Activated CD8-positive, alpha-beta memory T cell treated with anti-CD3 and anti-CD28 coated beads, Interleukin-2, amount 50 U/mL, for 4 hours (primary cell): ENCODE results near the gene DHRS7.

Source experiments
- DNase-seq: peaks from one replicate; pipeline ENCODE4 v3.0.0-alpha.2; 2020

DHRS7 gene

DNA sequence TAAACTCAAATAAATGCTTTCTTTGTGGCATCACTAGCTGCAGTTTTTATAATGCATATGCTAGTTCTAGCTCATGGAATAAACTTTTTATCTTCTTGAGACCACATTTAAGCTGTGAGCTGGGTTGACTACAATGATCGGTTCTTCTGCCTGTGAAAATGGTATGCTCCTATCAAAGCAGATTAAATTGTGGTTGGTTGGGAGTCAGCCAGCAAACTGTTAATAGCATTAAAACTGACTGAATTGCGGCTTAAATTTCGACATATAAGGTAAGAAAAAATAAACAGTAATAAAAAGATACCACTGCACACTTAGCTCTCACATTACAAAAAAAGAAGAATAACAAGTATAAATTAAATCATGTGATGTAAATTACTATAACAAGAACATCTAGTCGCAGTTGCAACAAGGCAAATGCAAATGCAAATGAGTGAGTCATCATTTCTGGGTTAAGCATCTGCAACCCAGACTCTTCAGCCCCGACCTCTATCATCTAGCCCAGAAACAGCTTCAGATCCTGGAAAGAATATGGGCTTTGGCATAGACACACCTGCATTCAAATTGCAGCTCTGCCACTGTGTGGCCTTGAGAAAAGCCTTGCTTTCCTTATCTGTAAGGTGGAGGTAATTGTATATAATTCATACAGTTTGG is 19.8 kb upstream of the DHRS7 start:
- no peak for DNase-seq

DNA sequence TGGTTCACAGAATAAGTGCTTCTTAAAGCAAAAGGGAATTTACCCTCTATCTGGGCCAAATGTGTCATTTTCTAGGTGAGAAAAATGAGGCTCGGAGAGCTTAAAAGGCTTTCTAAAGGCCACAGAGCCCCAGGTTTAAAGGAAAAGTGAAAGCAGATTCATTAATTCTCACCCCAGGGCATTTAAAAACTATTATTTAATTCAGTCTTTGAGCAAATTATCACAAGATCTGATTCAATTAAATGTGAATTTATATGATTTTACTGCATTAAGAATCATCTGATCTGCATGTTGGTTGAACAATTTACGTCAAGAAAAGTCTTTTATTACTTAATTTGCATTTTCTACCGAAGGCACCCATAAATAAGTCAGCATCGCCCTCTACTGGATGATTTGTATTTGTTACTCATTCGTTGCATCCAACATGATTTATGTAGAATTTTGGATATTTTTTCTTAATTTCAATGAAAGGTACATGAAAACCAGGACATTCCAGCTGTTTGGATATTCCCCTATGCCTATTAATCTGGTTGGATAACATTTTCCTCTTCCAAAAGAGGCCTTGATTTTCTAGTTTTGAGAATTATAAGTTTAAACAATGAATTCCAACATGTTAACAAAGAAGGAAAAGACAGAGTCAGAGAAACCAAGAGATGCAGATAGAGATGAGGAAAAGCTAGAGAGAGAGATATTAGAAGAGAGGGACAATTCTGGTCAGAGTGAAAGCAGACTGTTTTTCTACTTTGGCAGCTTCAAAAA is 19.1 kb upstream of the DHRS7 start:
- DNase-seq = no peak

DNA sequence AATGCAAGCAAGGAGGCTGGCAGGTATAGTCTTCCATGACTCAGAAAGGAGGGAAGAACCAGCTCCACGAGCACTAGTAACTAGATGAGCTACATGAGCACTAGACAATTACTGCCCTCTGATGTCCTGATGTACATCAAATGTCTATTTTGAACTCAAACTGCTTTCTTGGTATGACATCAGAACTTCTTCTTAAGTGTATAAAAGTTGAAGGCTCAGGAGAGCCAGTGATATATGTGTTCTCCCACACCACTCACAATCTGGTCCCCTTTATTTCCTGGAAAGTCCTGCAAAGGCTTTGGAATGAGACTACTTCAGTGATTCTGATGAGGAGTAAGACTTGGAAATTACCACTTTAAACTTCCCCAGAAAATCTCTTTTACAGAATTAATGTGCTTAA is 18.5 kb upstream of the DHRS7 start:
- DNase-seq = no peak

DNA sequence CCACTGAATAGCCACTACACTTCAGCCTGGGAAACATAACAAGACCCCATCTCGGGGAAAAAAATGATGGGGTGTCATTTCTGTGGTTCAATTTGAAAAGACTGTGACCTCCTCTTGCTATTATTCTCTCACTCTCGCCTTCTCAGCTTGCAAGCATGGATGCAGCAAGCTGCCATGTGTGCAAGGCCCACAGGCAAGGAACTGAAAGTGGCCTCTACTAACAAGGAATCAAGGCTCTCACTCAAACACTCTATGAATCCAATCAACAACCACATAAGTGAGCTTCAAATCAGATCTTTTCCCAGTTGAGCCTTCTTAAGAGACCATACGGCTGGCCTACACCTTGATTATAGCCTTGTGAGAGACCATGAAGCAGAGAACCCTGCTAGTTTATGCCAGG is 17.9 kb upstream of the DHRS7 start:
- DNase-seq = no peak

DNA sequence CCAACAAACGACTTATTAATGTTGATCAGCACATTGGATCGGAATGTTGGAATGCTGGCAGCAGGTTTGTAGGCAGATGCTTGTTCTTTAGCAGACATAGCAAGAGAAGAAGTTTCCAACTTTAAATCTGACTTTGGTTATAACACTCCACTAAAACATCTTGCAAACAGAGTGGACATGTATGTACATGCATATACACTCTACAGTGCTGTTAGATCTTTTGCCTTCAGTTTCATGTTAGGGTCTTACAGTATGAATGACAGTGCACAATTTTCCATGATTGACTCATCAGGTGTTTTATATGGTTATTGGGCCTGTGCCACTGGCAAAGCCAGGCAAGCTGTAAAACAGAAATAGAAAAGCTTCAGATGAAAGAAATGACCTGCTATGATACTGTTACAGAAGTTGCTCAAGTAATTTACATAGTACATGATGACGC is 14.3 kb upstream of the DHRS7 start:
- DNase-seq = no peak

DNA sequence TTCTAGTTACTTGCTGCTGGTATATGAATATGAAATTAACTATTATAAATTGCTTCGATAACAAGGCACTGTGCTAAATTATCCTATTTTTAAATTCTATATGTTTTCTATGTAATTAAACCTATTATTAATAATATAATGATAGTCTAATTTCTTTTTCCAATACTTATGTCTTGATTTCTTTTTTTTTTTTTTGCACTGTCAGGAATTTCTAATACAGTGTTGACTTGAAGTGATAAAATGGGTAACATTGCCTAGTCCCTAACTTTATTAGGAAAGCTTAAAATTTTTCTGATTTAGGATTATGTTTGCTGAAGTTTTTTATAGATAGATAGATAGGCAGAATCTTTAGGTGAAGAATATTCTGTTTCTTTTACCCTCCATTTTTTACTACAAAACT is 13.6 kb upstream of the DHRS7 start:
- no peak for DNase-seq

DNA sequence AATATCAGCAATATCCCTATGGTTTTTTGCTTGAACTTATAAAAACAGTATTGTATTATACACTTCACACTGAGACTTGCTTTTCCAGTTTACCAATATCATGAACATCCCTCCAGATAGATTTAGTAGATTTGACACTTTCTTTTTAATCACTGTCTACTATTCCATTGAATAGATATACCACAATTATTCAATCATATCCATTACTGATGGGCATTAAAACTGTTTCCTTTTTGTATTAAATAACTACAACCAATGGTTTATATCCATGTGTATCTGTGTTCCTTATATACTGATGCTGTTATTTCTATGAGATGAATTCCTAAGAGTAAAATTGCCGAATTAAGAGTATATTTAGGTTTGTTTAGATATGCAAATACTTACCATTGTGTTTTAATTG is 13.0 kb upstream of the DHRS7 start:
- DNase-seq = no peak

DNA sequence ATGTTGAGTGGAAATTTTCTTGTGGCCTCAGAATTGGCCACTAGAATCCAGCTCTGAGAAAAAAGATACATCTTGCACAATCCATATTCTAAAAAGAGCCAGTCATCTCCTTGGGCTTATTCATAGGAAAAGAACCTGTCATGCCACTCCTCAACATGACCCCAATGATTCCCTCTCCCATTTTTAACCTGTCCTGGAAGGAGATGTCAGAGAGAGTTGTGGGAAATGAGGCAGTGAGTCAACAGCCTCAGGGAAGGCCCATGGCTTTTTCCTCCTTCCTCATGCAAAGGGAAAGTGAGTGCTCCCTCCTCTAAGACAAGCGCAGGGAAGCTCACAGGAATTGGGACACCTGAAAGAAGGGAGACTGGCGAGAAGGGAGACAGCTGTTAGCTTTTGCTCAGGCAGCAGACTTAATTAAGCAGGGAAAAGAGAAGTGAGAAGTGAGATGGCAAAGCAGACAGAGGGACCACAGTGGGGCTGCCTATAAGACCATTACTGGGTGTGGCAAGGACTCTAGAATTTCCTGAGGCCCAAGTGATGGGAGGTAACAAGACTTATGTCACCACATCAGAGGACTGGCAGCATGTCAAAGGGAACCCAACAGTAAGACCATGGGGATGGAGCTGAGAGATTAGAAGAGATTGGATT is 10.2 kb upstream of the DHRS7 start:
- DNase-seq = no peak

DNA sequence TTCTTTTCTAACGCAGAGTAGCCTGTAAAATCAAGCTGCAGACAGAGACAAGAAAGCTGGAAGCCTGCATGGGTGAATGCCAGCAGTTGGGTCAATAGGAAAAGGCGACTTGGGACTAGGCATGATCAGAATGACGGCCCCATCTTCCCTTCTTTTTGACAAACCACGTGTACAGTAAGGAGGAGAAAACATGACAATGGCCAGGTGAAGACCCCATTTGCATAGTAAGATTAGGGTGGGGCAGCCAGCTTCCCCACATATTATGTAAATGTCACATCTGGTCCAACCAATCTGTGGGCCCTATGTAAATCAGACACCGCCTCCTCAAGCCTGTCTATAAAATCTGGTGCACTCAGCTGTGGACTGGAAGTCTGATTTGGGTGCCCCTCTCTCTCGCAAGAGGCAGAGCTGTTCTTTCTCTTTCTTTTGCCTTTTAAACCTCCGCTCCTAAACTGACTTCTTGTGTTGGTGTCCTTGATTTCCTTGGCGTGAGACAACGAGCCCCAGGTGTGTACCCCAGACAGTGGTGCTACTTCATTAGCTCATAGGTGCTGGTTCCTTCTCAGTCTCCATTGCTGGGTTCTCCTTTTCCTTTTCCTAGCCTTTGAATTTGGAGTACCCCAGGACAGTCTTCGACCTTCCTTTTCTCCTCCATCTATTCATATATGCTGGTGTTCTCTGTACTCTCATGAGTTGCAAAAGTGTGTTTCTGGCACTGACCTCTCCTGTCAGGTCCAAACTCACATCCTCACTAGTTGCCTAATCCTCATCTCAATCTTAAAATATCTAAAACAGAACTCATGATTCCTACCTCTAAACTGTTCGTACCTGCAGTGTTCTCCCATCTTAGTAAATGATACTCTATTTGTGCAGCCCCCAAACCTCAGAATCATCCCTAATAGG is 9.4 kb upstream of the DHRS7 start:
- no peak for DNase-seq

DNA sequence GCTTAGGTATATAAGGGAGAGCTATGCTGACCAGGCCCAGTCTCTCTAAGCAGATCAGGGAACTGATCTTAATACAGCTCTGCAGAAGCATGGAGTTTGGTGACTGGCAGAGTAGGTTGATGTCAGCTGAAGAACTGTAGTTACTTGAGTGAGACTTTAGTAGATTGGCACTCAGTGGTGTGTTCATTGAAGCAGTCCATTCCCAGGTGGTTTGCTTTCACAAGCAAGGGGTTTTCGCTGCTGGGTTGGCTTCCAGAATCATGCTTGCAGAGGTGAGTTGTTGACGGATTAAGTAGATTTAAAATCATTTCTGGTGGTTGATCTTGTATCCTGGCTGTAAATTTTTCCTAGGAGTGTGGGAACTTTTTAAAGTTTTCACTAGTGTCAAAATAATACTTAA is 6.5 kb upstream of the DHRS7 start:
- DNase-seq = no peak

DNA sequence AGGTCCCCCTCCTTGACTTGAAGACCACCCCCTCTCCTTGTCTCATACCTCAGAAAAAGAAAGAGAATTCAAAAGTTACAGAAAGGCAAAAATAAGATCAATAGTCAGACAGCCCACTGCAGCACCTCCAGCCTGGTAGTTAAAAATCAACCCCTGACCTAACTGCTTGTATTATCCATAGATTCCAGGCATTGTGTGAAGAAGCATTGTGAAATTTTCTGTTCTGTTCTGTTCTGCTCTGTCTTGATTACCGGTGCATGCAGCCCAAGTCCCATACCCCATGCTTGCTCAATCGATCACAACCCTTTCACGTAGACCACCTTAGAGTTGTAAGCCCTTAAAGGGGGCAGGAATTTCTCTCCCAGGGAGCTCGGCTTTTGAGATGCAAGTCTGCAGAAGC is 5.8 kb upstream of the DHRS7 start:
- no peak for DNase-seq

DNA sequence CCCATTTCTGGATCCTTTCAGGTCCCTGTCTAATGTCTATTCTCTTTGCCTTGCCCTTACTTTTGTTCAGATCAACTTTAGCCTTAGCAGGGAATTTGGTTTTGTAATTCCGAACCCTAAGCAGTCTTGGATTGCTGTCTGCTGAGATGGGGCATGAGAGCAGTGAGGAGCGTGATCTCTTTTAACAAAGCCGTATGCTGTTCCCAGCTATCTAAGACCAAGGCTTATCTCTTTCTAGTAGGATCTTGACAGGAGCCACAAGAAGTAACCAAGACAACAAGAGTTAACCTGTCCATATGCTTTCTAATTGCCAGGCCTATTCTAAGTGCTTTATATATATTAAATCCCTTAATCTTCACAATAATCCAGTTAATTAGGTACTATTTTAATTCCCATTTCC is 4.5 kb upstream of the DHRS7 start:
- no peak for DNase-seq

DNA sequence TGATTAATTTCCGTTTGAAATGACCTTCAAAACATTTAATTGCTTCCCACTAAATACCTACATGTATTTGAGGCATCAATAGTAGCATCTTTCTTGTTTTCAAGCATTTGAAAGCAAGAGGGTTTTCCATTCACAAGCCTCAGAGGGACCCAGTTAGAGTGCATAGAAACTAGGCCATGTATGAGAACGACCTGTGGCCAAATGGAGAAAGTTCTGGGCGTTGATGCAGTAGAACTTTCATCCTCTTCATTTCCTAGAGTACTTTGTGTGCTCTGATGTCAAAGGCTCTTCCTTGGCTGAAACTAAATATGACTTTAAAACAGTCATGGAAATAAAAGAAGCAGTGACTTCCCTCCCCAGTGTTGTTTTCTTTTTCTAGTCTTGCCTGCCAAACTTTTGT is 944 bp upstream of the DHRS7 start:
- DNase-seq = no peak

DNA sequence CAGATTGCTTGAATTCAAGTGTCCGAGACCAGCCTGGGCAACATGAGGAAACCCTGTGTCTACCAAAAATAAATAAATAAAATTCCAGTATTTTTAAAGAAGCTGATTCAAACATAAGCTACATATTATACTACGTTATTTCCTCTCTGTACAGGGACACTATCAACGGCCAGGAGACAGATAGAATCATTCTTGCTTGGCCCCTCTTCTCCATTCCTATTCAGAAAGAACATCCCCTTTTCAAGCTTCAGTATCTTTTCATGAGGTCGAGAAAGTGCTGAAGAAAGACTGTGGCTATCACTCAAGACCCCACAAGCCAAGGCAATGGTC is 314 bp upstream of the DHRS7 start:
- DNase-seq = no peak

DNA sequence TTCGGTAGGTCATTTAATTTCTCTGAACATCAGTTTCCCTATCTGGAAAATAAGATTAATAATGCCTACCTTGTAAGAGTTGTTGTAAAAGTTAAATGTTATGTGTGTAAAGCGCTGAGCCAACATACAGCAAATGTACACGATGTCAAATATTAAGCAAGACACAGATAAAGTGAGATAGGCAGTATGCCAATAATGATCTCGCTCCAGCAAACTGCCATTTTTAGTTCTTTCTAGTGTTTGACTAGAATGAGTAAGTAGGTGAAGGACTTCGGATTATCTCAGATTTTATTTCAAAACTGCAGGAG is 840 bp downstream of the DHRS7 start:
- DNase-seq = no peak

DNA sequence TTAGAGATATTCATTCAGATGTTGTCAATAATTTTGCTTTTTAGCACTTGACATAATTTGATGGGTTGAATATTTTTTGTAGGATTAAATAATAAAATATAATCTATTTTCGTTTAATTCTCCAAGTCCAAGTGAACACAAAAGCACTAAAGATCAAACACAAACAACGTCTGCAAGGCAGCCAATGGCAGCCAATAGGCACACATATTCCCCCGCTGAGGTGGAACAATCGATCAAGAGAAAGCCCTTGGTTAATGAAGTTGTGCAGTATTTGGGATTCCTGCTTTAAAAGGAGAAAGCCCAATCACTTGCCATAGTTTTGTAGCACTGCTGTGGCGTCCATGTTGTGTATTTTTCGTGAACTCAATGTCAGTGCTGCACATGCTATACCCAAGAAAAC is 1.5 kb downstream of the DHRS7 start:
- no peak for DNase-seq

DNA sequence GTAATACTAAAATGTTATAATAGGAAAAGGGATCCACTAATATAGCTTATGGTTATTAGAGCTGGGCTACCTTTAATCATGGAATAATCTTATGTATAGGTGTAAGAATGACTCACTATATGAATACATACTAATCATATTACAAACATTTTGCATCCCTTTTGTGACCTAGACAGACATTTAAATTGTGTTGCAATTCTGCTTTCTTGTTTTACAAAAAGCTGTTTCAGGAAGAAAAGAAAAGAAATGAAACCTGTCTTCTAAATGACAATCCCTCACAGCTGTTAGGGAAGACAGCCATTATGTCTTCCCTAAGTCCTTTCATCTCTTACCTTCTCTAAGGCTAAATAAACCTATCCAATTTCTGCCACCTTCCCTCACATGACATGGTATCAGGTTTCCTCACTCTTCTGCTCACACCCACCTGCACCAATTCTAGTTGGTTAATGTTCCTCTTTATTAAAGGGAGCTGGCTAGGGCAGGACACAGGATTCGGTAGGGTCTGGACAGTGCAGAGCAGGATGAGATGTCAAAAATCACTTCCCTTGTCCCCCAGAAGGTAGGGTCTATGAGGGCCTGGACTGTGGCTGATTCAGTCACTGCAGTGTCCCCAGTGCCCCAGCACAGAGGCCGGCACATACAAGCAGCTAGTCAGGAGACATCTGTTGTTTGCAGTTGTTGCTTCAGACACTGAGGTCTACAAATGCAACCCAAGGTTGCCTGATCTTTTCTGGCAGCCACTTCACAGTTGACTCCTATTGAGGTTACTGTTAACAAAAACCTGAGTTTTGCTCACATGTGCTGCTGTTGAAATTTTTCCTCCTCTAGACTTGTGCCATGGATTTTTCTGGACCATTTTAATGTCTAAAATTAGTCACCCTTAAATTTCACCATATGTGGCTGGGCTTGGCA is 3.7 kb downstream of the DHRS7 start:
- no peak for DNase-seq

DNA sequence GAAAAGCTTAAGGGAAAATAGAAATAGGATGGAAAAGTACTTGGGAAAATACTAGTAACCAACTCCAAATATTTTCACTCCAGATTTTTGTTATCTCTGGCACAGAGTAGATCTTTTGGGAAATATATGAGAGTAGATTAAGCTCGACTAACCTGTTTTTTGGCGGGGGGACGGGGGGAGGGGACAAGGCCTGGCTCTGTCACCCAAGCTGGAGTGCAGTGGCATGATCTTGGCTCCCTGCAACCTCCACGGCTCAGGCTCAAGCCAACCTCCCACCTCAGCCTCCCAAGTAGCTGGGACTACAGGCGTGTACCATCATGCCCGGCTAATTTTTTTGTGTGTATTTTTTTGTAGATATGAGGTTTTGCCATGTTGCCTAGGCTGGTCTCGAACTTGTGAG is 4.8 kb downstream of the DHRS7 start:
- no peak for DNase-seq

DNA sequence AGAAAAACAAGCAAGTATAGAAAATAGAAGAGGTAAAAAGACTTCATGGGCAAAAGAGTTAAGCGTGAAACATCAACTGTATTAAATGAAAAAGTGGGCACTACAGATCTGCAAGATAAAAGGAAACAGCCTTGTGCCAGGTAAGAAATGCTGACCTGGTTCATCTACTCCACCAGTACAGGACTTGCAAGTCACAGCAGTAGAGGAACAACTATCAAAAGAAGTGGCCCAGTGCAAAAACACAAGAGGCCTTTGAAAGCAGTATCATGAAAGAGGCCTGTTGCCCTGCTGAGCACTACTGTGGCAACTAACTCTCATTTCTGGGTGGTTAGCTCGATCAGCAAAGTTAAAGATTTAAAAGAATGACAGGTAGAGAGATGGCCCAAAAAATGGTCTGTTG is 10.5 kb downstream of the DHRS7 start:
- no peak for DNase-seq

DNA sequence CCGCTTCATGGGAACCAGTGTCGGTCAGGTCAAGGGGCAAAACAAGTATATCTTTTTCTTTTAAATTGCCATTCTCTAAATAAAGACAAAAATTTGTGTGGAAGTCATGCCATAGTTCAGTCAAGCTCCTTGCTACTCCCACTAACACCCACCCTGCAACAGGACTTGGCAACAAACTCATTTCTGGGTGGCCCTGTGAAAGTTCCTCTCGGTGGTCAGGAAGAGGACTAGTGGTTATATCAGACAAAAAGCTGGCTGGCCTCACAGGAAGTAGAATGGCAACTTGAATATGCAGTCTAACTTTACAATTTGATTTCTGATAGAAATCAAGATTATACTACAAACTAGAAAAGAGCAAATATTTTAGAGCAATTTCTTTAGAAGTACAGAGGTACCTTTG is 11.2 kb downstream of the DHRS7 start:
- DNase-seq = no peak

DNA sequence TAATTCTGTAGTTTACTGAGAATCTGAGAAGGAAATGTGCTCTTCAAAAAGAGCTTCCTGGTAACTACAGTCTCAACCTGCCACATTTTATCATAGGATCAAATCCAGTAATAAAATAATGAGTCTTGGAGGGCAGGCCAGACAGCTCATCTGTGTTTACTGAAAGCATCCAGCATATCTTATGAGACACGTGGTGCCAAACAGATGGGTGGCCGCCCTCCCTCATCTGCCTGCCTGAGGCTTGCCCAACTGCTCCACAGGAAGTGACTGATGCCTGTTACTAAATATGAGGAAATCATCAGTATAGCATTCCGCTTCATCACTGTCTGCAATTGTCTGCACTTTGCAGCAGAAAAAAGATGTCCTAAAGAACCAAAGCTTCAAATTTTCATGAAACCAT is 13.5 kb downstream of the DHRS7 start:
- DNase-seq = peak; percentile 69

DNA sequence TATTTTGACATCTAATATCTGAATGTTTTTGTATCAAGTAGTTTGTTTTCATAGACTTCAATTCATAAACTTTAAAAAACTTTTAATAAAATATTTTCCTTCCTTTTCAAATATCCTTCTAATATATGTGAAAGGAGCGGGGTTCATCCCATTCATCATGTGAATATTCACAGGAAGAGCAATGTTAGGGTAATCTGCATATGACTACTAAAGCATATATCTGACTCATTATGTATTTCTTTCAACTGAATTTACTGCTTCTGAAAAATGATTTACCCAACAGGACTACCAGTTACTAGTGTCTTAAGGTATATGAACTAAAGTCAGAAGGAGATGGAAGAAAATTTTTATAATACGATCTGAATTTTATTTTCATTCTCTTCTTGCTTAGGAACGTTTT is 30.5 kb downstream of the DHRS7 start:
- no peak for DNase-seq

DNA sequence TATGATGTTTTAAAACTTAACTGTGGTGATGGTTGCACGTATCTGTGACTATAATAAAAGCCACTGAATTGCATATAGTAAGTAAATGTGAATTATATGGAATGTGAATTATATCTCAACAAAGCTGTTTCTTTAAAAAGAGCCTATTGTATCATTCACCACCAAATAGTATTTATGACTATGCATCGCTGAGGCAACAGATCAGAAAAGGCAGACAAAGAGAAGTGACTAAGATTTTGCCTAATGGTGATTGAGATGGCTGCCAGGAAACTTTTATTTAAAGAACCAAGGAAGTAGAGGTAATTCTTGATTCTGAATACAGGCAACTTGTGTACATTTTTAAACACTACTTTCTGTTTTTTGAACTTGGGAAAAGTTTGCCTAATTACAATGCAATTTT is 31.7 kb downstream of the DHRS7 start:
- DNase-seq = no peak
